ENCODE results near the gene FGD2.

- TF ChIP-seq, protein P1, sequence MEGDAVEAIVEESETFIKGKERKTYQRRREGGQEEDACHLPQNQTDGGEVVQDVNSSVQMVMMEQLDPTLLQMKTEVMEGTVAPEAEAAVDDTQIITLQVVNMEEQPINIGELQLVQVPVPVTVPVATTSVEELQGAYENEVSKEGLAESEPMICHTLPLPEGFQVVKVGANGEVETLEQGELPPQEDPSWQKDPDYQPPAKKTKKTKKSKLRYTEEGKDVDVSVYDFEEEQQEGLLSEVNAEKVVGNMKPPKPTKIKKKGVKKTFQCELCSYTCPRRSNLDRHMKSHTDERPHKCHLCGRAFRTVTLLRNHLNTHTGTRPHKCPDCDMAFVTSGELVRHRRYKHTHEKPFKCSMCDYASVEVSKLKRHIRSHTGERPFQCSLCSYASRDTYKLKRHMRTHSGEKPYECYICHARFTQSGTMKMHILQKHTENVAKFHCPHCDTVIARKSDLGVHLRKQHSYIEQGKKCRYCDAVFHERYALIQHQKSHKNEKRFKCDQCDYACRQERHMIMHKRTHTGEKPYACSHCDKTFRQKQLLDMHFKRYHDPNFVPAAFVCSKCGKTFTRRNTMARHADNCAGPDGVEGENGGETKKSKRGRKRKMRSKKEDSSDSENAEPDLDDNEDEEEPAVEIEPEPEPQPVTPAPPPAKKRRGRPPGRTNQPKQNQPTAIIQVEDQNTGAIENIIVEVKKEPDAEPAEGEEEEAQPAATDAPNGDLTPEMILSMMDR (IDR thresholded peaks at IDR 0.05) = no peak
- no peak for TF ChIP-seq POLR2A (IDR thresholded peaks at IDR 0.05)
These were observed 30.0 kb upstream of the FGD2 start for GRCh38 chr6:36975231-36976006.
